Progenitor cell of endocrine pancreas (in vitro differentiated cells): ENCODE results near the gene IL6ST. TPM values are rescaled to one million over a fixed set of nuclear protein-coding genes. Genes with fewer than 3 reads are reported as not detected.

Source experiments
- DNase-seq: peaks from one replicate; pipeline ENCODE4 v3.0.0; 2021; ENCODE audit warnings: low spot score; ENCODE audit not compliant: unreplicated experiment
- H3K27ac Mint-ChIP-seq: 2 replicates; pipeline ENCODE4 v1.8.0; 2021; ENCODE audit warnings: mild to moderate bottlenecking, moderate library complexity, mixed read lengths
- H3K27me3 Mint-ChIP-seq: 2 replicates; pipeline ENCODE4 v1.8.0; 2021; ENCODE audit warnings: mixed read lengths
- H3K36me3 Mint-ChIP-seq: 2 replicates; pipeline ENCODE4 v1.8.0; 2022; ENCODE audit warnings: mixed read lengths; ENCODE audit not compliant: insufficient read depth
- H3K4me1 Mint-ChIP-seq: 2 replicates; pipeline ENCODE4 v1.8.0; 2021; ENCODE audit warnings: low read depth, mixed read lengths
- H3K4me3 Mint-ChIP-seq: 2 replicates; pipeline ENCODE4 v1.8.0; 2021; ENCODE audit warnings: low read depth, mild to moderate bottlenecking, moderate library complexity, mixed read lengths
- H3K9me3 Mint-ChIP-seq: 2 replicates; pipeline ENCODE4 v1.8.0; 2021; ENCODE audit warnings: low read depth, mixed read lengths
- CTCF ChIP-seq: fragments of 200-600 bp; sonication (generic); IDR thresholded peaks from one replicate; pipeline ENCODE4 v1.5.0; 2021; ENCODE audit warnings: antibody characterized with exemption, mild to moderate bottlenecking; ENCODE audit not compliant: unreplicated experiment
- total RNA-seq: library from RNA; stranded (reverse); gene quantifications from 2 replicates; pipeline ENCODE4 v1.2.1, GENCODE V29; 2021

The IL6ST gene
- total RNA-seq, 1 donor from 2014 or later = 53.2 TPM

GRCh38 chr5:55927861-55928655 is 66.7 kb downstream of the IL6ST start:
- H3K36me3 Mint-ChIP-seq = no peaks in the 10 kb centered on the region
- H3K4me3 Mint-ChIP-seq = no peak overlapping the region
- TF ChIP-seq CTCF = no peak
- no peak overlapping the region for H3K27ac Mint-ChIP-seq
- H3K4me1 Mint-ChIP-seq = no peaks in the 10 kb centered on the region
- no peak for DNase-seq
- no peaks in the 10 kb centered on the region for H3K27me3 Mint-ChIP-seq
- no peaks in the 10 kb centered on the region for H3K9me3 Mint-ChIP-seq

DNA sequence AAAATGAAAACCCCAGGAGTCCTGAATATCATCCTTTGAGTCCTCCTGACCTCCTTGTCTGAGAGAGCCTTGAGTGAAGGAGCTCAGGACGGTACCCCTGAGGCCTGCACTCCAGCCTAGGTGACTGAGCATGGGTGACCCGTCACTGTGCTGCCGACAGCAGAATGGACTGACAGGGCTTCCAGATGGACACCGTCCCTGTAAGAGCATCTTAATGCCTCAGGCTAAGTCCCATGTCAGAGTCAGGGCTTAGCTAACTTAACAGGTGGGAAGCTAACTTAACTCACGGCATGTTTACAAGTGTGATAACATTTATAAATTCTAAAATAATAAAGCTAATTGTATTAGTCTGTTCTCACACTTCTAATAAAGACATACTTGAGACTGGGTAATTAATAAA is 68.3 kb downstream of the IL6ST start:
- TF ChIP-seq CTCF = no peak
- H3K9me3 Mint-ChIP-seq = no peaks in the 10 kb centered on the region
- no peak overlapping the region for H3K27ac Mint-ChIP-seq
- no peaks in the 10 kb centered on the region for H3K4me1 Mint-ChIP-seq
- no peaks in the 10 kb centered on the region for H3K36me3 Mint-ChIP-seq
- no peak overlapping the region for H3K4me3 Mint-ChIP-seq
- DNase-seq = no peak
- no peaks in the 10 kb centered on the region for H3K27me3 Mint-ChIP-seq

DNA sequence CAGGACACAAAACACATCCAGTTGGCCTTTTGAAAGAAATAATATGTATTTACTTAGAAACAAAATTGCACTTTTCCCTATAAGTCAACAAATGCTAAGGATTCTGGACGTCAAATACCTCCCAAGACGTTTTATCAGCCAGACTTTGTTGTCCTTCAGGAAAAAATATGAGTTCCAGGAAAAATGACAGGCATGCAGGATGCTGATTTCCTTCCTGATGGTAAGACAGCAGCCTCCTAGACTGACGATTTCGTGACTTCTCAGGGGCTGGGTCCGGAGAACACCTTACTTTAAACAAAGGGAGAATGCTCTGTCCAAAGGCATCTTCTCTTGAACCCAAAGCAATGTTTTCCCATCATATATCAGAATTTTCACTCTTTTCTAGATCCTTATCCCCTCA is 69.1 kb downstream of the IL6ST start:
- no peaks in the 10 kb centered on the region for H3K36me3 Mint-ChIP-seq
- no peak overlapping the region for H3K27ac Mint-ChIP-seq

GRCh38 chr5:55925181-55925580 is 69.6 kb downstream of the IL6ST start:
- Mint-ChIP-seq H3K4me3 (no peak overlapping the region), H3K27me3 (no peaks in the 10 kb centered on the region), H3K36me3 (no peaks in the 10 kb centered on the region), H3K27ac (no peak overlapping the region), H3K9me3 (no peaks in the 10 kb centered on the region), H3K4me1 (no peaks in the 10 kb centered on the region)
- TF ChIP-seq CTCF = no peak
- no peak for DNase-seq

More for the DNA sequence above, 69.1 kb downstream of the IL6ST start:
- Mint-ChIP-seq H3K27me3 (no peaks in the 10 kb centered on the region), H3K9me3 (no peaks in the 10 kb centered on the region), H3K4me1 (no peaks in the 10 kb centered on the region), H3K4me3 (no peak overlapping the region)
- no peak for TF ChIP-seq CTCF
- DNase-seq = no peak

- Mint-ChIP-seq H3K27me3 (no peaks in the 10 kb centered on the region), H3K27ac (no peak overlapping the region), H3K36me3 (no peaks in the 10 kb centered on the region), H3K4me1 (no peaks in the 10 kb centered on the region), H3K9me3 (no peaks in the 10 kb centered on the region), H3K4me3 (no peak overlapping the region)
- TF ChIP-seq CTCF = no peak
- DNase-seq = no peak
Observed at GRCh38 chr5:55924744-55925143, 70.0 kb downstream of the IL6ST start.
